ENCODE data around the gene C14orf93.
"Not testable (repeated sequence)": the region's sequence is repeated elsewhere in the genome, so short reads cannot be mapped to it uniquely, and the experiment has no call there.

The C14orf93 gene

GRCh38 chr14:23021434-23021833 is 11.5 kb upstream of the C14orf93 start:
- no peak for DNase-seq (ENCODE audit: low spot score)

- DNase-seq (ENCODE audit: low spot score), result no peak
Observed at GRCh38 chr14:23020143-23021128, 10.5 kb upstream of the C14orf93 start.

GRCh38 chr14:23018107-23018506 is 8.2 kb upstream of the C14orf93 start:
- DNase-seq (ENCODE audit: low spot score), result no peak

GRCh38 chr14:23017091-23017490 is 7.1 kb upstream of the C14orf93 start:
- no peak for DNase-seq (ENCODE audit: low spot score)

- DNase-seq (ENCODE audit: low spot score), result no peak
Observed at GRCh38 chr14:23015618-23016017, 5.7 kb upstream of the C14orf93 start.

- DNase-seq (ENCODE audit: low spot score), result not testable (repeated sequence)
Observed at GRCh38 chr14:23013749-23014054, 3.8 kb upstream of the C14orf93 start.

GRCh38 chr14:23013054-23013748 is 3.3 kb upstream of the C14orf93 start:
- no peak for DNase-seq (ENCODE audit: low spot score)

GRCh38 chr14:23009483-23009938 is 432 bp downstream of the C14orf93 start:
- no peak for DNase-seq (ENCODE audit: low spot score)

GRCh38 chr14:23008831-23009230 is 1.1 kb downstream of the C14orf93 start:
- DNase-seq (ENCODE audit: low spot score), result no peak

- DNase-seq (ENCODE audit: low spot score), result peak; percentile 100
Observed at GRCh38 chr14:23006544-23007419, 3.2 kb downstream of the C14orf93 start.

- DNase-seq (ENCODE audit: low spot score), result no peak
Observed at GRCh38 chr14:23006188-23006534, 3.8 kb downstream of the C14orf93 start.

GRCh38 chr14:23005451-23006187 is 4.3 kb downstream of the C14orf93 start:
- DNase-seq (ENCODE audit: low spot score), result no peak

GRCh38 chr14:23004274-23004673 is 5.7 kb downstream of the C14orf93 start:
- not testable (repeated sequence) for DNase-seq (ENCODE audit: low spot score)

GRCh38 chr14:23002592-23002991 is 7.4 kb downstream of the C14orf93 start:
- DNase-seq (ENCODE audit: low spot score), result no peak

- no peak for DNase-seq (ENCODE audit: low spot score)
Observed at GRCh38 chr14:23000860-23001259, 9.1 kb downstream of the C14orf93 start.

GRCh38 chr14:22998329-22999012 is 11.5 kb downstream of the C14orf93 start:
- no peak for DNase-seq (ENCODE audit: low spot score)

GRCh38 chr14:22997676-22998323 is 12.1 kb downstream of the C14orf93 start:
- DNase-seq (ENCODE audit: low spot score), result no peak

GRCh38 chr14:22996768-22997654 is 12.9 kb downstream of the C14orf93 start:
- DNase-seq (ENCODE audit: low spot score), result no peak

GRCh38 chr14:22995889-22996625 is 13.9 kb downstream of the C14orf93 start:
- no peak for DNase-seq (ENCODE audit: low spot score)

All from cerebellar cortex (tissue), 1 donor.